ACHN (cell line): ENCODE data around the gene GZMH.
"Not testable (repeated sequence)": the region's sequence is repeated elsewhere in the genome, so short reads cannot be mapped to it uniquely, and the experiment has no call there.

Experiments
- DNase-seq: peaks from one replicate; pipeline ENCODE4 v3.0.0-alpha.2; 2015
- in situ Hi-C: cut with HindIII; loops from 2 replicates; pipeline ENCODE4 v1.10.0; 2017; ENCODE audit warnings: low sequenced_read_pairs, low pct_ligation_motif_present, low pct_unique_long_range_greater_than_20kb

Gene GZMH

DNA sequence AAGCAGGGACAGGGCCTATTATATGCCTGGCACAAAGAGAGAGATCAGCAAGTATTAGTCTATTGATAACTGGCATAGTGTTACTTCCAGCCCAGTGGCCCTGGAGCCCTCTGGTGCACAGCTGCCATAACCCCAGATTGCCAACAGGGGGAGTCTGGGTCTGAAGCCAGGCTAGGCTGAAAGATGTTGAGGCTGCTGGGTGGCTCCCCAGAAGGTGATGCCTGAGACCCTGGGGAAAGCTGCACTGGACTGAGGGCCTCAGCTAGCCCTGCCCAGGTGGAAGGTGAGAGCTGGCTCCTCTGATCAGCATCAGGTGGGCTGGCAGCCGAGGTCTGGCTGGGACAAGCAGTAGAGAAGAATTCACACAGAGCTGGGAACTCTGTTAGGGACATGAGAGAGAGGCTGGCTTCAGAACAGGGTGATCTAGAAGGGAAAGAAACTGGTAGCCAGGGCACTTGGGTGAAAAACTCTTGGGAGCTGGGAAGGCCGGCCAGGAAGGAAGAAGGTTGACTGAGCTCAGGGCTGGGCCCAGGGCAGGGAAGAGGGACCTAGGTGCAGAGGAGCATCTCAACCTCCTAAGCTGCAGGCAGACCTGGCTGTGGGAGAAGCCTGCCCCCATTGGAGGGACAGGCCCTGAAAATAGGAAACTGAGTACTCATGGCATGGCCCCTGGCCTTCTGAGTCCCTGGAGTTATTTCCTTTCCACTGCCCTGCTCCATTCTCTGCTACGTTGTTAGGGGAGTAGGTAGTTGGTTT is 3.9 kb downstream of the GZMH start:
- peak; percentile 38 for DNase-seq
- in situ Hi-C loops, result no loop called here

DNA sequence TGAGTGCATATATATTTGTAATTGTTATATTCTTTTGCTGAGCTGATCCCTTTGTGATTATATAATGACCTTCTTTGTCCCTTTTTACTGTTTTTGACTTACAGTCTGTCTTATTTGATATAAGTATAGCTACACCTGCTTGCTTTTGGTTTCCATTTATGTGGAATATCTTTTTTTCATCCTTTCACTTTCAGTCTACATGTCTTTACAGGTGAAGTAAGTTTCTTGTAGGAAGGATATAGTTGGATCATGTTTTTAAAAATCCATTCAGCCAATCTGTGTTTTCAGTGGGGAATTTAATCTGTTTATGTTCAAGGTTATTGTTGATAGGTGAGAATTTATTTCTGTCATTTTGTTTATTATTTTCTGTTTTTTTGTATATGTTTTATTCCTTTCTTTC is 12.1 kb downstream of the GZMH start:
- DNase-seq, result no peak
- in situ Hi-C loops, result no loop called here

DNA sequence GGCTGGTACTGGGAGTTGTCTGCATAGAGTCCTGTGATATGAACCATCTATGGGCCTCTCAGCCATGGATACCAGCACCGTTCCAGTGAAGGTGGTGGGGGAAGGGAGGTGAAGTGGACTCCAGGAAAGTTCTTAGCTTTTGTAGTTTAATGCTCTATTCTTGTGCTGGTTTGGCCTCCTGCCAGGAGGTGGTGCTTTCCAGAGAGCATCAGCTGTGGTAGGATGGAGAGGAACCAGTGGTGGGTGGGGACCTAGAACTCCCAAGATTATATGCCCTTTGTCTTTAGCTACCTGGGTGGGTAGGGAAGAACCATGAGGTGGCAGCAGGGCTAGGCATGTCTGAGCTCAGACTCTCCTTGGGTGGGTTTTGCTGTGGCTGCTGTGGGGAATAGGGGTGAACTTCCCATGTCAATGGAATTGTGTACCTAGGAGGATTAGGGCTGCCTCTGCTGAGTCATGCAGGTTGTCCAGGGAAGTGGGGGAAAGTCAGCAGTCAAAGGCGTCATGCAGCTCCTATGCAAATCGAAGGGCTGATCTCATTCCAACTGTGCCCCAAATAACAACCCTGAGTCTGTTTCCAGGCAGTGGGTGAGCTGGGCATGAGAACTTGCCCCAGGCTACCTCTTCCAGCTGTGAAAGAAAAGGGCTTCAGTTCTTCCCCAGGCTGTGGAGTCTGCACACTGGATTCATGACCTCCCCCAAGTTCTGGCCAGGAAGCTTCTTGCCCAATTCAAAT is 14.2 kb downstream of the GZMH start:
- no peak for DNase-seq

DNA sequence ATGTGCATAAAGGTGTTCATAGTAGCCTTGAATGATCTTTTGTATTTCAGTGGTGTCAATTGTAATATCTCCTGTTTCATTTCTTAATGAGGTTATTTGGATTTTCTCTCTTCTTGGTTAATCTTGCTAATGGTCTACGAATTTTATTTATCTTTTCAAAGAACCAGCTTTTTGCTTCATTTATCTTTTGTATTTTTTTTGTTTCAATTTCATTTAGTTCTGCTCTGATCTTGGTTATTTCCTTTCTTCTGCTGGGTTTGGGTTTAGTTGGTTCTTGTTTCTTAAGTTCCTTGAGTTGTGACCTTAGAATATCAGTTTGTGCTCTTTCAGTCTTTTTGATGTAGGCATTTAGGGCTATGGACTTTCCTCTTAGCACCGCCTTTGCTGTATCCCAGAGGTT is 18.5 kb downstream of the GZMH start:
- DNase-seq, in situ Hi-C loops: not testable (repeated sequence)

More for the DNA sequence above, 14.2 kb downstream of the GZMH start:
- in situ Hi-C loops, result no loop called here

GRCh38 chr14:24584402-24584801 is 25.1 kb downstream of the GZMH start:
- DNase-seq, in situ Hi-C loops: not testable (repeated sequence)

- DNase-seq, result no peak
- in situ Hi-C loops, result no loop called here
These were observed 30.9 kb downstream of the GZMH start for GRCh38 chr14:24578558-24578957.

DNA sequence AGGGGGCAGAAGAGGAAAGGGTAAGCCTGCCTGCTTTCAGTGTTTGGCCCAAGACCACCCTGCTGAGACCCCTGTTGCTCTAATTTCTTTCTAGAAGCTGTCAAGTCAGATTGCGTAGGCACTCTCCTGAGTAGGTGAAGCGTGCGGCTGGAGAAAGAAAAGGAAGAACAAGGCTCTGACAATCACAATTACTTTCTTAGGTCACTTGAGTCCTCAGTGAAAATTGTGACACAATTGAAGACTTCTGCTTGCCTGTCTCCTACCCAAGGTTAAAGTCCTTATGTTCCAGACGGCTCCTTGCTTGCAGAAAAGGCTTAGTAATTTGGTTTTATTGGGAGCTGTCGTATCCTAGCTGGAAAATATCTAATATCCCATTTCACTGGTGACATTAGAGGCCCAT is 32.7 kb downstream of the GZMH start:
- in situ Hi-C loops, result no loop called here

GRCh38 chr14:24576182-24576581 is 33.3 kb downstream of the GZMH start, which contains the start of gene CTSG:
TSS of gene CTSG (minus strand) at chr14:24576250. CDS start at chr14:24576223, 27 bp downstream.
- in situ Hi-C loops, result no loop called here
- no peak for DNase-seq

More for the DNA sequence above, 32.7 kb downstream of the GZMH start:
- no peak for DNase-seq

GRCh38 chr14:24574206-24574774 is 35.2 kb downstream of the GZMH start:
- in situ Hi-C loops, result no loop called here
- no peak for DNase-seq

GRCh38 chr14:24566318-24566717 is 43.2 kb downstream of the GZMH start:
- DNase-seq, result no peak
- in situ Hi-C loops, result no loop called here

DNA sequence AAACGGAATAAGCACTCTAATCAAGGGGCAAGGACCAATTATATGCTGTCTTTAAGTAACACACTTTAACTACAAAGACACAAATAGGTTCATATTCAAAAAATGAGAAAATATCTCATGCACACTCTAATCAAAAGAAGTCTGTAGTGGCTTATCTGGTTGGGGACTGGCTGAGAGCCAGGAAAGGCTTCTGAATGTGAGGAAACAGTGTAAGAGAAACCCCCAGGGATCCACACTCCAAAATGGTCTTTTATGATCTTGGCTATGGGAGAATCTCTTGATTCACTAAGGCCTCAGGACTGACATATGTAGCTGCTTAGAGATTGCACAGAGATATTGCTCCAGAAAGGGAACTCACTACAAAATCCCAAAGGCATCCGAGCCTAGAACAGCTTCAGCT is 43.7 kb downstream of the GZMH start:
- no peak for DNase-seq
- in situ Hi-C loops, result no loop called here

DNA sequence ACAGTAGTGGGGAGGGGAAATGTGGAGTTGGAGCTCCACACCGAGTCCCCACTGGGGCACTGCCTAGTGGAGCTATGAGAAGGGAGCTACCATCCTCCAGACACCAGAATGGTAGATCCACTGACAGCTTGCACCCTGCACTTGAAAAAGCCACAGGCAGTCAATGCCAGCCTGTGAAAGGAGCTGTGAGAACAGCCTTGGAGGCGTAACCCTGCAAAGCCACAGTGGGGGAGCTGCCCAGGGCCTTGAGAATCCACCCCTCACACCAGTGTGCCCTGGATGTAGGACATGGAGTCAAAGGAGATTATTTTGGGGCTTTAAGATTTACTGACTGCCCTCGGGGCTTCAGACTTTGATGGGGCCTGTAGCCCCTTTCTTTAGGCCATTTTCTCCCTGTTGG is 46.0 kb downstream of the GZMH start:
- DNase-seq, result no peak
- in situ Hi-C loops, result no loop called here

DNA sequence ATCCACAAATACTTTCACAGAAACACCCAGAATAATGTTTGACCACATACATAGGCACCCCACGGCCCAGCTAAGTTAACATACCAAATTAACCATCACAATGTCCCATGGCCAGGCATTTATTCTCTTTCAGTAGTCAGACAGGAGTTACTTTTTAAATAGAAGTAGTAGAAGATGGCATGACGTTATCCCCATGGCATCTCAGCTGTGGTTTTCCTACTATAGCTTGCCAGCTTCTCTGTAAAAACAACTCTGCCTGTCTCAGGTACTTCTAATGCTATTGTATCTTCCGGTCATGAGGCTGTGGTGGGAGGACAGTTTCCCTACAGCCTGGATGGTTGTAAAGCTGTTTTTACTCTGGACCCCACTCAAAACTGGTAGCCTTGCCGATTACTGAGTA is 52.7 kb downstream of the GZMH start:
- peak; percentile 83 for DNase-seq
- in situ Hi-C loops, result no loop called here
